Hepatocyte (in vitro differentiated cells): ENCODE data around the gene NKX1-1. TPM values are rescaled to one million over a fixed set of nuclear protein-coding genes. Genes with fewer than 3 reads are reported as not detected.

ENCODE experiments used
- DNase-seq: peaks from one replicate; pipeline ENCODE4 v3.0.0-alpha.2; 2016; ENCODE audit warnings: low spot score
- H2AFZ ChIP-seq: fragments of 200-600 bp; sonication (generic); 2 replicates; pipeline ENCODE4 v1.6.0; 2016; ENCODE audit warnings: antibody characterized with exemption, mild to moderate bottlenecking
- H3K27ac ChIP-seq: fragments of 200-600 bp; sonication (generic); 2 replicates; pipeline ENCODE4 v1.5.1; 2016; ENCODE audit warnings: mild to moderate bottlenecking
- H3K27me3 ChIP-seq: fragments of 200-600 bp; sonication (generic); 2 replicates; pipeline ENCODE4 v1.6.1; 2016
- H3K36me3 ChIP-seq: fragments of 200-600 bp; sonication (generic); replicated peaks from 2 replicates; pipeline ENCODE4 v1.5.1; 2016; ENCODE audit warnings: low read depth; ENCODE audit not compliant: insufficient read depth
- H3K4me1 ChIP-seq: fragments of 200-600 bp; sonication (generic); 2 replicates; pipeline ENCODE4 v1.5.1; 2016; ENCODE audit warnings: mild to moderate bottlenecking, moderate library complexity; ENCODE audit not compliant: insufficient read depth
- H3K4me2 ChIP-seq: fragments of 200-600 bp; sonication (generic); 2 replicates; pipeline ENCODE4 v1.6.0; 2016
- H3K4me3 ChIP-seq: fragments of 200-600 bp; sonication (generic); 2 replicates; pipeline ENCODE4 v1.5.1; 2016; ENCODE audit warnings: mild to moderate bottlenecking
- H3K79me2 ChIP-seq: fragments of 200-600 bp; sonication (generic); 2 replicates; pipeline ENCODE4 v1.6.0; 2017; ENCODE audit warnings: mild to moderate bottlenecking
- H3K9me2 ChIP-seq: fragments of 200-600 bp; sonication (generic); replicated peaks from 2 replicates; pipeline ENCODE4 v1.6.0; 2017; ENCODE audit warnings: mild to moderate bottlenecking; ENCODE audit not compliant: insufficient read depth
- H3K9me3 ChIP-seq: fragments of 200-600 bp; sonication (generic); 2 replicates; pipeline ENCODE4 v1.5.1; 2016; ENCODE audit warnings: low read depth, mild to moderate bottlenecking
- H4K20me1 ChIP-seq: fragments of 200-600 bp; sonication (generic); 2 replicates; pipeline ENCODE4 v1.6.0; 2016; ENCODE audit warnings: mild to moderate bottlenecking; ENCODE audit not compliant: insufficient read depth, poor library complexity, severe bottlenecking
- CTCF ChIP-seq: fragments of 200-600 bp; sonication (generic); IDR thresholded peaks from 2 replicates; pipeline ENCODE4 v1.5.1; 2016; ENCODE audit warnings: antibody characterized with exemption, mild to moderate bottlenecking; ENCODE audit not compliant: poor library complexity
- EZH2 ChIP-seq: fragments of 200-600 bp; sonication (generic); IDR thresholded peaks from 2 replicates; pipeline ENCODE4 v1.6.1; 2016; ENCODE audit warnings: antibody characterized with exemption, mild to moderate bottlenecking, borderline replicate concordance
- EZH2phosphoT487 ChIP-seq: fragments of 200-600 bp; sonication (generic); IDR thresholded peaks from one replicate; pipeline ENCODE4 v1.6.1; 2018; ENCODE audit warnings: antibody characterized with exemption, mild to moderate bottlenecking, low read depth, moderate library complexity; ENCODE audit not compliant: unreplicated experiment, severe bottlenecking
- WGBS: methylation state at CpG from one replicate; pipeline ENCODE4 v1.1.6; 2016; ENCODE audit warnings: low lambda C conversion rate; ENCODE audit errors: missing lambda C conversion rate; 5-methylcytosine and 5-hydroxymethylcytosine counted together
- polyA plus RNA-seq: library from polyadenylated mRNA; unstranded; fragments of >200 nt; fragmentation: Nextera tagmentation; extraction: Ambion mirVana; gene quantifications from 2 replicates; pipeline ENCODE4 v1.2.1, GENCODE V29; 2016
- total RNA-seq: library from RNA; depleted of rRNA; stranded (reverse); fragments of >200 nt; gene quantifications from 2 replicates; pipeline ENCODE4 v1.2.3, GENCODE V29; 2014

NKX1-1 gene
- total and polyA plus RNA-seq, 2 experiments from 2014 or later: not detected

- no peak overlapping the region for H3K4me2 ChIP-seq
- H3K36me3 ChIP-seq: no peaks in the 10 kb centered on the region
- no peak for DNase-seq
- H4K20me1 ChIP-seq: no peaks in the 10 kb centered on the region
- WGBS: 79% methylated on average over 13 of the region's 18 CpGs
- no peak overlapping the region for H2AFZ ChIP-seq
- H3K27ac ChIP-seq: no peak overlapping the region
- H3K9me2 ChIP-seq: no peaks in the 10 kb centered on the region
- no peaks in the 10 kb centered on the region for H3K9me3 ChIP-seq
- H3K27me3 ChIP-seq: no peaks in the 10 kb centered on the region
- no peak overlapping the region for H3K4me3 ChIP-seq
- TF ChIP-seq EZH2phosphoT487: no peak
- no peak for TF ChIP-seq EZH2
- TF ChIP-seq CTCF: no peak
- no peaks in the 10 kb centered on the region for H3K79me2 ChIP-seq
- H3K4me1 ChIP-seq: no peaks in the 10 kb centered on the region
Observed at GRCh38 chr4:1369091-1369450, 37.2 kb downstream of the NKX1-1 start.

- 92% methylated on average over 22 of the region's 24 CpGs for WGBS
- no peaks in the 10 kb centered on the region for H4K20me1 ChIP-seq
- no peak overlapping the region for H2AFZ ChIP-seq
- H3K9me3 ChIP-seq: no peaks in the 10 kb centered on the region
- no peaks in the 10 kb centered on the region for H3K9me2 ChIP-seq
- DNase-seq: no peak
- no peaks in the 10 kb centered on the region for H3K4me1 ChIP-seq
- no peak overlapping the region for H3K4me3 ChIP-seq
- H3K27me3 ChIP-seq: no peaks in the 10 kb centered on the region
- no peak for TF ChIP-seq EZH2phosphoT487
- no peak for TF ChIP-seq EZH2
- TF ChIP-seq CTCF: no peak
- no peaks in the 10 kb centered on the region for H3K36me3 ChIP-seq
- H3K79me2 ChIP-seq: no peaks in the 10 kb centered on the region
- H3K4me2 ChIP-seq: no peak overlapping the region
- no peak overlapping the region for H3K27ac ChIP-seq
Observed at GRCh38 chr4:1368421-1369090, 37.7 kb downstream of the NKX1-1 start.

GRCh38 chr4:1367936-1368289 is 38.3 kb downstream of the NKX1-1 start:
- WGBS: 92% methylated on average over 10 of the region's 10 CpGs
- no peaks in the 10 kb centered on the region for H3K79me2 ChIP-seq
- H3K9me2 ChIP-seq: no peaks in the 10 kb centered on the region
- no peaks in the 10 kb centered on the region for H3K36me3 ChIP-seq
- no peaks in the 10 kb centered on the region for H3K9me3 ChIP-seq
- no peak overlapping the region for H3K4me3 ChIP-seq
- no peaks in the 10 kb centered on the region for H4K20me1 ChIP-seq
- H2AFZ ChIP-seq: no peak overlapping the region
- no peak for DNase-seq
- no peak overlapping the region for H3K4me2 ChIP-seq
- H3K27me3 ChIP-seq: no peaks in the 10 kb centered on the region
- H3K4me1 ChIP-seq: no peaks in the 10 kb centered on the region
- no peak for TF ChIP-seq EZH2phosphoT487
- no peak for TF ChIP-seq EZH2
- no peak for TF ChIP-seq CTCF
- H3K27ac ChIP-seq: no peak overlapping the region
